ENCODE data around the gene PTCD2.

GRCh38 chr5:72363166-72363802, 43.1 kb downstream of the PTCD2 start:
- TF ChIP-seq POLR2A (IDR thresholded peaks at IDR 0.05) (no peak), CTCF (IDR thresholded peaks at IDR 0.05) (no peak)
